ENCODE data around the gene WSCD2. TPM values are rescaled to one million over a fixed set of nuclear protein-coding genes. Genes with fewer than 3 reads are reported as not detected.

Gene WSCD2
- total RNA-seq, 4 donors from 2014 or later: under 0.01 to 1.5 (median 0.49) TPM; not detected in 1

- TF ChIP-seq CTCF (IDR thresholded peaks at IDR 0.05; ENCODE audit: low read depth): no peak
Observed at GRCh38 chr12:108116699-108117098, 12.4 kb upstream of the WSCD2 start.

GRCh38 chr12:108117163-108117849 lies 11.8 kb upstream of the WSCD2 start:
- no peak for TF ChIP-seq CTCF (IDR thresholded peaks at IDR 0.05; ENCODE audit: low read depth)

GRCh38 chr12:108117902-108118301 lies 11.2 kb upstream of the WSCD2 start:
- no peak for TF ChIP-seq CTCF (IDR thresholded peaks at IDR 0.05; ENCODE audit: low read depth)

GRCh38 chr12:108119126-108119973 lies 9.7 kb upstream of the WSCD2 start:
- TF ChIP-seq CTCF (IDR thresholded peaks at IDR 0.05; ENCODE audit: low read depth): no peak

- TF ChIP-seq CTCF (IDR thresholded peaks at IDR 0.05; ENCODE audit: low read depth): no peak
Observed at GRCh38 chr12:108119974-108120862, 8.9 kb upstream of the WSCD2 start.

GRCh38 chr12:108120863-108121165 lies 8.3 kb upstream of the WSCD2 start:
- no peak for TF ChIP-seq CTCF (IDR thresholded peaks at IDR 0.05; ENCODE audit: low read depth)

- TF ChIP-seq CTCF (IDR thresholded peaks at IDR 0.05; ENCODE audit: low read depth): no peak
Observed at GRCh38 chr12:108121320-108121719, 7.8 kb upstream of the WSCD2 start.
